ENCODE measurements around the gene TRMO.

DNA sequence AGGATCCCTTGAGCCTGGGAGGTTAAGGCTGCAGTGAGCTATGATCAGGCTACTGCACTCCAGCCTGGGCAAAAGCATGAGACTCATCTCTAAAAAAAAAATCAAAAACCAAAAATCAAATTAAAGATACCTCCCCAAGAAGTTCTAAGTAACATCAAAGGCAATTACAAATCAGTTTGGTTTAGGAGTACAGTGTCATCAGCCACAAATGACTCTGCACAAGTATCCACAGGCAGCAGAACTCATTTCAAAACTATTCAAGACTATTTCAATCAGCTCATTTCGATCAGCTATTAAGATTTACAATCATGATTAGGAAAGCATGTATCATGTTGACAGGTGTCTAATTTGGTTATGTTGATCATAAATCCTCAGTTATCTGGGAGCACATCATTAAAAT lies 19.1 kb downstream of the TRMO start:
- TF ChIP-seq RAD21 (IDR thresholded peaks at IDR 0.05; ENCODE audit: low read depth) (no peak), EP300 (IDR thresholded peaks at IDR 0.05; ENCODE audit: borderline replicate concordance) (no peak), CREB1 (IDR thresholded peaks at IDR 0.05; ENCODE audit: low read depth) (no peak), TAF1 (IDR thresholded peaks at IDR 0.05; ENCODE audit: low read depth) (no peak), ZBTB7A (IDR thresholded peaks at IDR 0.05; ENCODE audit: low read depth) (no peak), TCF12 (IDR thresholded peaks at IDR 0.05; ENCODE audit: low read depth) (no peak), FOXM1 (IDR thresholded peaks at IDR 0.05; ENCODE audit: borderline replicate concordance, low read depth) (no peak), TEAD4 (IDR thresholded peaks at IDR 0.05) (no peak), MAX (IDR thresholded peaks at IDR 0.05) (no peak), EGR1 (IDR thresholded peaks at IDR 0.05) (no peak), CEBPB (IDR thresholded peaks at IDR 0.05) (no peak), YY1 (IDR thresholded peaks at IDR 0.05; ENCODE audit: low read depth) (no peak), USF1 (IDR thresholded peaks at IDR 0.05) (no peak)
- TF ChIP-seq, protein P1, sequence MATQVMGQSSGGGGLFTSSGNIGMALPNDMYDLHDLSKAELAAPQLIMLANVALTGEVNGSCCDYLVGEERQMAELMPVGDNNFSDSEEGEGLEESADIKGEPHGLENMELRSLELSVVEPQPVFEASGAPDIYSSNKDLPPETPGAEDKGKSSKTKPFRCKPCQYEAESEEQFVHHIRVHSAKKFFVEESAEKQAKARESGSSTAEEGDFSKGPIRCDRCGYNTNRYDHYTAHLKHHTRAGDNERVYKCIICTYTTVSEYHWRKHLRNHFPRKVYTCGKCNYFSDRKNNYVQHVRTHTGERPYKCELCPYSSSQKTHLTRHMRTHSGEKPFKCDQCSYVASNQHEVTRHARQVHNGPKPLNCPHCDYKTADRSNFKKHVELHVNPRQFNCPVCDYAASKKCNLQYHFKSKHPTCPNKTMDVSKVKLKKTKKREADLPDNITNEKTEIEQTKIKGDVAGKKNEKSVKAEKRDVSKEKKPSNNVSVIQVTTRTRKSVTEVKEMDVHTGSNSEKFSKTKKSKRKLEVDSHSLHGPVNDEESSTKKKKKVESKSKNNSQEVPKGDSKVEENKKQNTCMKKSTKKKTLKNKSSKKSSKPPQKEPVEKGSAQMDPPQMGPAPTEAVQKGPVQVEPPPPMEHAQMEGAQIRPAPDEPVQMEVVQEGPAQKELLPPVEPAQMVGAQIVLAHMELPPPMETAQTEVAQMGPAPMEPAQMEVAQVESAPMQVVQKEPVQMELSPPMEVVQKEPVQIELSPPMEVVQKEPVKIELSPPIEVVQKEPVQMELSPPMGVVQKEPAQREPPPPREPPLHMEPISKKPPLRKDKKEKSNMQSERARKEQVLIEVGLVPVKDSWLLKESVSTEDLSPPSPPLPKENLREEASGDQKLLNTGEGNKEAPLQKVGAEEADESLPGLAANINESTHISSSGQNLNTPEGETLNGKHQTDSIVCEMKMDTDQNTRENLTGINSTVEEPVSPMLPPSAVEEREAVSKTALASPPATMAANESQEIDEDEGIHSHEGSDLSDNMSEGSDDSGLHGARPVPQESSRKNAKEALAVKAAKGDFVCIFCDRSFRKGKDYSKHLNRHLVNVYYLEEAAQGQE (IDR thresholded peaks at IDR 0.05; ENCODE audit: low read depth): no peak
